Stimulated activated CD4-positive, alpha-beta T cell treated with anti-CD3 and anti-CD28 coated beads, Interleukin-15, amount 100 ng/mL, for 24 hours (primary cell): ENCODE measurements around the gene SCAF11.

ENCODE experiments used
- DNase-seq: peaks from one replicate; pipeline ENCODE4 v3.0.0-alpha.2; 2020

The SCAF11 gene

GRCh38 chr12:45981075-45981837 is 9.1 kb downstream of the SCAF11 start:
- no peak for DNase-seq

GRCh38 chr12:45980540-45980939 is 9.8 kb downstream of the SCAF11 start:
- DNase-seq, result no peak

- no peak for DNase-seq
Measured at GRCh38 chr12:45978108-45978507, 12.3 kb downstream of the SCAF11 start.

- no peak for DNase-seq
Measured at GRCh38 chr12:45977620-45978019, 12.8 kb downstream of the SCAF11 start.

GRCh38 chr12:45975506-45975905 is 14.9 kb downstream of the SCAF11 start:
- DNase-seq, result no peak

- DNase-seq, result no peak
Measured at GRCh38 chr12:45974883-45975282, 15.5 kb downstream of the SCAF11 start.

- DNase-seq, result no peak
Measured at GRCh38 chr12:45974171-45974719, 16.1 kb downstream of the SCAF11 start.

GRCh38 chr12:45973526-45973925 is 16.8 kb downstream of the SCAF11 start:
- DNase-seq, result no peak

GRCh38 chr12:45970391-45970790 is 20.0 kb downstream of the SCAF11 start:
- no peak for DNase-seq

GRCh38 chr12:45969084-45969483 is 21.3 kb downstream of the SCAF11 start:
- no peak for DNase-seq

GRCh38 chr12:45966486-45966885 is 23.9 kb downstream of the SCAF11 start:
- no peak for DNase-seq

- DNase-seq, result no peak
Measured at GRCh38 chr12:45962553-45963325, 27.6 kb downstream of the SCAF11 start.

GRCh38 chr12:45959728-45960127 is 30.6 kb downstream of the SCAF11 start:
- no peak for DNase-seq

GRCh38 chr12:45959025-45959424 is 31.3 kb downstream of the SCAF11 start:
- no peak for DNase-seq

- no peak for DNase-seq
Measured at GRCh38 chr12:45948546-45948945, 41.8 kb downstream of the SCAF11 start.

GRCh38 chr12:45946435-45946834 is 43.9 kb downstream of the SCAF11 start:
- no peak for DNase-seq

- DNase-seq, result no peak
Measured at GRCh38 chr12:45944771-45945170, 45.6 kb downstream of the SCAF11 start.

GRCh38 chr12:45939759-45940158 is 50.6 kb downstream of the SCAF11 start:
- DNase-seq, result no peak

- no peak for DNase-seq
Measured at GRCh38 chr12:45938566-45938965, 51.8 kb downstream of the SCAF11 start.

GRCh38 chr12:45934956-45935355 is 55.4 kb downstream of the SCAF11 start:
- no peak for DNase-seq

- DNase-seq, result no peak
Measured at GRCh38 chr12:45933504-45933903, 56.9 kb downstream of the SCAF11 start.

GRCh38 chr12:45930369-45930768 is 60.0 kb downstream of the SCAF11 start:
- DNase-seq, result no peak

GRCh38 chr12:45928309-45928708 is 62.1 kb downstream of the SCAF11 start:
- DNase-seq, result no peak

GRCh38 chr12:45918818-45919217 is 71.6 kb downstream of the SCAF11 start:
- DNase-seq, result no peak
